H9 (cell line): ENCODE data around the gene TEKT5. TPM values are rescaled to one million over a fixed set of nuclear protein-coding genes. Genes with fewer than 3 reads are reported as not detected.

ENCODE experiments used
- DNase-seq: peaks from one replicate; pipeline ENCODE4 v3.0.0-alpha.2; 2017
- H2AFZ ChIP-seq: one replicate; pipeline ENCODE4 v1.6.1; 2013; ENCODE audit warnings: mild to moderate bottlenecking, low read length, control low read depth, moderate library complexity
- H2AK5ac ChIP-seq: 2 replicates; pipeline ENCODE4 v1.6.1; 2013; ENCODE audit warnings: low read length, control low read depth, mixed read lengths; ENCODE audit not compliant: insufficient read length
- H2BK120ac ChIP-seq: one replicate; pipeline ENCODE4 v1.6.1; 2013; ENCODE audit warnings: low read depth, mild to moderate bottlenecking, low read length, control low read depth, inconsistent platforms; ENCODE audit not compliant: poor library complexity, severe bottlenecking
- H2BK12ac ChIP-seq: 2 replicates; pipeline ENCODE4 v1.6.1; 2013; ENCODE audit warnings: low read length, control low read depth, mixed read lengths, low read depth; ENCODE audit not compliant: insufficient read length
- H2BK15ac ChIP-seq: 2 replicates; pipeline ENCODE4 v1.6.1; 2013; ENCODE audit warnings: low read depth, low read length, control low read depth
- H2BK20ac ChIP-seq: one replicate; pipeline ENCODE4 v1.6.1; 2013; ENCODE audit warnings: low read depth, mild to moderate bottlenecking, low read length, control low read depth, inconsistent platforms; ENCODE audit not compliant: poor library complexity, severe bottlenecking
- H2BK5ac ChIP-seq: 2 replicates; pipeline ENCODE4 v1.6.1; 2013; ENCODE audit warnings: low read length, control low read depth, mixed read lengths; ENCODE audit not compliant: insufficient read length
- H3K14ac ChIP-seq: 2 replicates; pipeline ENCODE4 v1.6.1; 2013; ENCODE audit warnings: low read length, control low read depth; ENCODE audit not compliant: insufficient read depth
- H3K18ac ChIP-seq: 2 replicates; pipeline ENCODE4 v1.6.1; 2013; ENCODE audit warnings: low read depth, mild to moderate bottlenecking, mixed read lengths, low read length, control low read depth; ENCODE audit not compliant: insufficient read length
- H3K23ac ChIP-seq: 2 replicates; pipeline ENCODE4 v1.6.1; 2013; ENCODE audit warnings: low read length, control low read depth, mixed read lengths, low read depth; ENCODE audit not compliant: insufficient read length
- H3K23me2 ChIP-seq: 2 replicates; pipeline ENCODE4 v1.6.1; 2013; ENCODE audit warnings: low read depth, mild to moderate bottlenecking, mixed read lengths, low read length, control low read depth; ENCODE audit not compliant: insufficient read length, poor library complexity, severe bottlenecking
- H3K27ac ChIP-seq: 2 replicates; pipeline ENCODE4 v1.5.1; 2013; ENCODE audit warnings: low read length, control low read depth, mixed read lengths, low read depth; ENCODE audit not compliant: insufficient read length
- H3K27me3 ChIP-seq: 2 replicates; pipeline ENCODE4 v1.6.1; 2013; ENCODE audit warnings: low read length, control low read depth, inconsistent platforms; ENCODE audit not compliant: insufficient read depth
- H3K4ac ChIP-seq: 2 replicates; pipeline ENCODE4 v1.6.1; 2013; ENCODE audit warnings: low read depth, mild to moderate bottlenecking, control low read depth, inconsistent platforms, low read length, moderate library complexity
- H3K4me1 ChIP-seq: 2 replicates; pipeline ENCODE4 v1.6.1; 2013; ENCODE audit warnings: low read length, control low read depth, inconsistent platforms; ENCODE audit not compliant: insufficient read depth
- H3K4me2 ChIP-seq: 2 replicates; pipeline ENCODE4 v1.6.1; 2013; ENCODE audit warnings: low read length, control low read depth, mixed read lengths; ENCODE audit not compliant: insufficient read length, insufficient read depth
- H3K56ac ChIP-seq: 2 replicates; pipeline ENCODE4 v1.6.1; 2013; ENCODE audit warnings: low read depth, mild to moderate bottlenecking, mixed read lengths, low read length, control low read depth; ENCODE audit not compliant: insufficient read length
- H3K79me1 ChIP-seq: 2 replicates; pipeline ENCODE4 v1.6.1; 2013; ENCODE audit warnings: low read depth, mild to moderate bottlenecking, moderate library complexity, low read length, control low read depth, inconsistent platforms; ENCODE audit not compliant: insufficient read depth, poor library complexity, severe bottlenecking
- H3K79me2 ChIP-seq: 2 replicates; pipeline ENCODE4 v1.6.1; 2013; ENCODE audit warnings: low read length, control low read depth, inconsistent platforms; ENCODE audit not compliant: insufficient read depth
- H3K9ac ChIP-seq: 2 replicates; pipeline ENCODE4 v1.6.1; 2013; ENCODE audit warnings: low read length, control low read depth, mixed read lengths; ENCODE audit not compliant: insufficient read length; ENCODE audit errors: extremely low read depth
- H3K9me3 ChIP-seq: one replicate; pipeline ENCODE4 v1.6.1; 2013; ENCODE audit warnings: low read depth, low read length, inconsistent platforms; ENCODE audit not compliant: control insufficient read depth
- H3T11ph ChIP-seq: one replicate; pipeline ENCODE4 v1.6.1; 2013; ENCODE audit warnings: mild to moderate bottlenecking, low read length, control low read depth, inconsistent platforms
- H4K20me1 ChIP-seq: one replicate; pipeline ENCODE4 v1.6.1; 2013; ENCODE audit not compliant: control insufficient read depth, insufficient read length, insufficient read depth
- H4K5ac ChIP-seq: 2 replicates; pipeline ENCODE4 v1.6.1; 2013; ENCODE audit warnings: low read depth, mild to moderate bottlenecking, mixed read lengths, low read length, control low read depth; ENCODE audit not compliant: insufficient read length
- H4K8ac ChIP-seq: replicated peaks from 2 replicates; pipeline ENCODE4 v1.6.1; 2013; ENCODE audit warnings: low read length, control low read depth, mixed read lengths, low read depth; ENCODE audit not compliant: insufficient read length
- H4K91ac ChIP-seq: 2 replicates; pipeline ENCODE4 v1.6.1; 2013; ENCODE audit warnings: low read depth, mild to moderate bottlenecking, moderate library complexity, mixed read lengths, low read length, control low read depth; ENCODE audit not compliant: insufficient read length
- H3K27ac Mint-ChIP-seq, 3 experiments: 2 replicates in 2 of 3; 3 replicates in 1 of 3; pipeline ENCODE4 v1.8.0; 2020 to 2021; ENCODE audit warnings: mixed read lengths in 3 of 3, mild to moderate bottlenecking in 1 of 3, moderate library complexity in 1 of 3
- H3K27me3 Mint-ChIP-seq: 2 replicates; pipeline ENCODE4 v1.8.0; 2021; ENCODE audit warnings: low read depth, mild to moderate bottlenecking, moderate library complexity, mixed read lengths
- H3K36me3 Mint-ChIP-seq, 3 experiments: 2 replicates in 2 of 3; 3 replicates in 1 of 3; pipeline ENCODE4 v1.8.0; 2020 to 2021; ENCODE audit warnings: low read depth in 3 of 3, mixed read lengths in 3 of 3; ENCODE audit not compliant: insufficient read depth in 1 of 3
- H3K4me1 Mint-ChIP-seq, 2 experiments: 2 replicates each; pipeline ENCODE4 v1.8.0; 2020; ENCODE audit warnings: mixed read lengths in 2 of 2
- H3K4me3 Mint-ChIP-seq, 2 experiments: 2 replicates in 1 of 2; 3 replicates in 1 of 2; pipeline ENCODE4 v1.8.0; 2020 to 2021; ENCODE audit warnings: mild to moderate bottlenecking in 2 of 2, mixed read lengths in 2 of 2, moderate library complexity in 1 of 2
- H3K9me3 Mint-ChIP-seq, 2 experiments: 2 replicates in 1 of 2; 3 replicates in 1 of 2; pipeline ENCODE4 v1.8.0; 2020; ENCODE audit warnings: mild to moderate bottlenecking in 2 of 2, mixed read lengths in 2 of 2, moderate library complexity in 1 of 2
- WGBS: extraction: QIAGEN DNeasy Blood & Tissue Kit; methylation state at CpG from one replicate; pipeline ENCODE4 v1.1.7; 2013; ENCODE audit warnings: missing lambda C conversion rate, low lambda C conversion rate, mixed read lengths; ENCODE audit not compliant: insufficient read length; ENCODE audit errors: extremely low coverage; 5-methylcytosine and 5-hydroxymethylcytosine counted together
- total RNA-seq: library from RNA; stranded (reverse); gene quantifications from 2 replicates; pipeline ENCODE4 v1.2.1, GENCODE V29; 2021
- TF ChIP-seq, protein P1 (sequence below): fragments of 200-600 bp; sonication (generic); conservative IDR thresholded peaks from 3 replicates; pipeline ENCODE4 v1.8.0; 2021; ENCODE audit warnings: antibody characterized with exemption, mild to moderate bottlenecking

The TEKT5 gene
- total RNA-seq, 1 experiment from 2014 or later = 0.31 TPM

DNA sequence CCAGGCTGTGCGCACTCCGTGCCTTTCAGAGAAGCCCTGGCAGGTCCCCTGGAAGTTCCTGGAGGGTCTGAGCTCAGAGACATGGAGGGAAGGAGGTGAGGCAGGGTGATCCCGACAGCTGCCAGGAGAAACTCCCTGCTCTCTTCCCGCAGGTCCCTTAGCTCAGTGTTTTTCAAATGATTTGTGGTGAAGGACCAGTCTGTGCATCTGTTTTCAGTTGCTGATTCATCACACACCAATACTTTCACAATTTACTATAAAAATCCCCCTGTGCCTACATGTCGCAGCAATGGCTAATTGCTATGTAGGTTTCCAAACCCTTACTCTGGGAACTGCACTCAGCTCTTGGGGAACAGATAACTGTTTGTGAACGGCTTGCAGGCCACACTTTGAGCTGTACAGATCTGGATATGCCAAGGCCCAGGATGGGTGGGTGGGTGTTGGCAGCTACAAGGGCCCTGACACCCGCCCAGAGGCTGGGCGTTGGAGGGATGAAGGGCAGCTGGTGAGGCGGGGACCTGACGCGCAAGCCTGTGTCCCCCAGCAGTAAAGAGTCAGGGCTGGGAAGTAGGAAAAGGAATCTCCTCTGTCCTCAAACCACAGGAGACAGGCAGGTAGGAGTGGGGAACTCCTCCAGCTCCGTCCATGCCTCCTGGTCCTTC lies 93.8 kb downstream of the TEKT5 start:
- Histone ChIP-seq H4K20me1 (no peaks in the 10 kb centered on the region), H2BK12ac (no peak overlapping the region), H3K23ac (no peak overlapping the region), H3K27ac (no peak overlapping the region), H3K4me2 (no peak overlapping the region), H2BK5ac (no peak overlapping the region), H2AFZ (no peak overlapping the region), H2BK20ac (no peak overlapping the region), H3K79me1 (no peaks in the 10 kb centered on the region), H2BK15ac (no peak overlapping the region), H3T11ph (no peak overlapping the region), H2AK5ac (no peak overlapping the region), H3K79me2 (no peaks in the 10 kb centered on the region), H3K14ac (no peak overlapping the region), H3K18ac (no peak overlapping the region), H3K27me3 (no peaks in the 10 kb centered on the region), H3K23me2 (no peaks in the 10 kb centered on the region), H3K9ac (no peak overlapping the region), H3K4ac (no peak overlapping the region), H4K91ac (no peak overlapping the region), H3K56ac (no peak overlapping the region), H2BK120ac (no peak overlapping the region), H3K4me1 (no peaks in the 10 kb centered on the region), H4K8ac (no peak overlapping the region), H3K9me3 (no peaks in the 10 kb centered on the region), H4K5ac (no peak overlapping the region)
- WGBS = no CpG with 5 or more reads among the region's 12 CpGs
- H3K4me1 Mint-ChIP-seq = peaks cover 4 to 13% of the 10 kb centered on the region in 2 experiments; a peak in 3 of 4 replicates
- DNase-seq = no peak
- H3K27ac Mint-ChIP-seq = no peak overlapping the region; a peak in 1 of 7 replicates
- H3K36me3 Mint-ChIP-seq = no peaks in the 10 kb centered on the region
- TF ChIP-seq, protein P1, sequence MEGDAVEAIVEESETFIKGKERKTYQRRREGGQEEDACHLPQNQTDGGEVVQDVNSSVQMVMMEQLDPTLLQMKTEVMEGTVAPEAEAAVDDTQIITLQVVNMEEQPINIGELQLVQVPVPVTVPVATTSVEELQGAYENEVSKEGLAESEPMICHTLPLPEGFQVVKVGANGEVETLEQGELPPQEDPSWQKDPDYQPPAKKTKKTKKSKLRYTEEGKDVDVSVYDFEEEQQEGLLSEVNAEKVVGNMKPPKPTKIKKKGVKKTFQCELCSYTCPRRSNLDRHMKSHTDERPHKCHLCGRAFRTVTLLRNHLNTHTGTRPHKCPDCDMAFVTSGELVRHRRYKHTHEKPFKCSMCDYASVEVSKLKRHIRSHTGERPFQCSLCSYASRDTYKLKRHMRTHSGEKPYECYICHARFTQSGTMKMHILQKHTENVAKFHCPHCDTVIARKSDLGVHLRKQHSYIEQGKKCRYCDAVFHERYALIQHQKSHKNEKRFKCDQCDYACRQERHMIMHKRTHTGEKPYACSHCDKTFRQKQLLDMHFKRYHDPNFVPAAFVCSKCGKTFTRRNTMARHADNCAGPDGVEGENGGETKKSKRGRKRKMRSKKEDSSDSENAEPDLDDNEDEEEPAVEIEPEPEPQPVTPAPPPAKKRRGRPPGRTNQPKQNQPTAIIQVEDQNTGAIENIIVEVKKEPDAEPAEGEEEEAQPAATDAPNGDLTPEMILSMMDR = no peak
- H3K4me3 Mint-ChIP-seq = no peak overlapping the region
- peaks cover 3% of the 10 kb centered on the region for H3K27me3 Mint-ChIP-seq
- no peaks in the 10 kb centered on the region; a peak in 1 of 5 replicates for H3K9me3 Mint-ChIP-seq
